Stimulated activated CD8-positive, alpha-beta memory T cell treated with anti-CD3 and anti-CD28 coated beads, Interleukin-15, amount 100 ng/mL, for 48 hours (primary cell): ENCODE data around the gene TUBB4A.

ENCODE experiments used
- DNase-seq, 2 donors: peaks; one replicate each; pipeline ENCODE4 v3.0.0-alpha.2; 2020; ENCODE audit warnings: low read depth in 2 of 2

The TUBB4A gene

DNA sequence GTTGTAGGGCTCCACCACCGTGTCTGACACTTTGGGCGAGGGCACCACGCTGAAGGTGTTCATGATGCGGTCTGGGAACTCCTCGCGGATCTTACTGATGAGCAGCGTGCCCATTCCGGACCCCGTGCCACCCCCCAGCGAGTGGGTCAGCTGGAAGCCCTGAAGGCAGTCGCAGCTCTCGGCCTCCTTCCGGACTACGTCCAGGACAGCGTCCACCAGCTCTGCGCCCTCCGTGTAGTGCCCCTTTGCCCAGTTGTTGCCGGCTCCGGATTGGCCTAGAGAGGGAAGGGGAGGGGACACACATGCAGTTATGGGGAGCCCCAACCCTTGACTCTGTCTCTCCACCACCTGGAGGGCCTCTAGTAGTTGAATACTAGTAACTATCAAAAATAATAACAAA is 6.2 kb downstream of the TUBB4A start:
- no peak for DNase-seq

DNA sequence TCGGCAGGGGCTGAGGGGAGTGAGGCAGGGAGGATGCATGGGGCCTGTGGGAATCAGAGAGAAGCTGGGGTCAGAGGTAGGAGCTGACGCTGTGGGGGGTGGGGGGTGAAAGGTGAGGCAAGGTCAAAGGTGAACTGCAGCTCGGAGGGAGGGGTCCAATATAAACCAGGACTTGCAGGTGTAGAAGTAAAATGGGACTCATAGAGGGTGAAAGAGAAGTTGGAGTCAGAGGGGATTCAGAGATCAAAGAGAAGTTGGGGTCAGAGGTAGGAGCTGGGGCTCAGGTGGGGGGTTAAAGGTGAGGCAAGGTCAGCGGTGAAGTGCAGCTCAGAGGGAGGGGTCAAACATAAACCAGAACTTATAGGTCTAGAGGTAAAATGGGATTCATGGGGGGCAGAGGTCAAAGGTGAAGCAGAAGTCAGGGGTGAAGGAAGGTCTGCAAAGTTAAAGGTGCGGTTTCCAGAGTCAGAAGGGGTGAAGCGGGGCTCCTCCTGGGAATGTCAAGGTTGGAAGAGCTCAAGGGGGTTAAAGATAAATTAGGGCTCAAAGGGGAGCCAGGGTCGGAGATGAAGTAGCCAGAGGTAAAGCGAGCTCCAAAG is 7.6 kb downstream of the TUBB4A start:
- DNase-seq, result no peak

DNA sequence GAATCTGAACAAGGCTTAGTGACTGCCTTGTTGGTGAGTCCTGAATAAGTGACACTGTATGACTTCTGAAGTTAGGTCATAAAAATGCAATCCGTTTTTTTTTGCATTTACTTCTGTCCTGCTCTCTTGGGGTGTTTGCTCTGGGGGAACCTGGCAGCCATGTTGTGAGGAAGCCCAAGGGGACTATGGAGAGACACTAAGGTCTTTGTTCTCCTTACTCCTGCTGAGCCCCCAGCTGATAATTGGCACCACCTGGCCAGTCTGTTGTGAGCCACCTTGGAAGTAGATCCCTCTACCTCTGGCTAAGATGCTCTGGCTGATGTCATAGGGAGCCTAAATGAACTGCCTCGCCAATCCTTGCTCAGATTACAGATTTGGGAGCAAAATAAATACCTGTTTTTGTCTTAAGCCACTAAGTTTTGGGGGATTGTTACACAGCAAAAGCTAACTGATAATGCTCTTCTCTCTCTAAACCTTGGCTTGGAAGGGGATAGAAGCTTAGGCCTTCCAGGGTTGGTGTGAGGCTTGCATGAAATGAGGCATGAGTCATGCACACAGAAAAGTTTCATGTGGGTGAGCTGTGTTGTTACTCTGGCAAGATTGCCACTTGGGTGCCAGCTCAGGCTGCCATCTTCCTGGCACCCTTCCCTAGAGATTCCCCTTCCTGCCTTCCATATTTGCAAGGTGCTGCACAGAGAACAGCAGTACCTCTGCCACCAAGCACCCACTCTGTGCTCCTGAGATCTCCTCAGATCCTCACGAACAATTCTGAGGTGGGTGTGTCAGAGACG is 10.1 kb downstream of the TUBB4A start:
- no peak for DNase-seq

DNA sequence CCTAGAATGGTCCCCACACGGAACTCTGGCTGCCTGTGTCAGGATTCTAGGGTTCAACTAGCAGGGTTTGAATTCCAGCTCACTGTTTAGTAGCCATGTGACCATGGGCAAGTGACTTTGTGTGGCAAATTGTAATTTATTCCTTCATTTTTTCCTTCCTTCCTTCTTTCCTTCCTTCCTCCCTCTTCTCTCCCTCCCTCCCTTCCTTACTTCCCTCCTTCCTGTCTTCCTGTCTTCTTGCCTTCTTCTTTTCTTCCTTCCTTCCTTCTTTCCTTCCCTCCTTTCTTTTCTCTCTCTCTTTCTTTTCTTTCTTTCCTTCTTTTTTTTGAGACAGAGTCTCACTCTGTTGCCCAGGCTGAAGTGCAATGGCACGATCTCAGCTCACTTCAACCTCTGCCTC is 12.0 kb downstream of the TUBB4A start:
- no peak for DNase-seq

DNA sequence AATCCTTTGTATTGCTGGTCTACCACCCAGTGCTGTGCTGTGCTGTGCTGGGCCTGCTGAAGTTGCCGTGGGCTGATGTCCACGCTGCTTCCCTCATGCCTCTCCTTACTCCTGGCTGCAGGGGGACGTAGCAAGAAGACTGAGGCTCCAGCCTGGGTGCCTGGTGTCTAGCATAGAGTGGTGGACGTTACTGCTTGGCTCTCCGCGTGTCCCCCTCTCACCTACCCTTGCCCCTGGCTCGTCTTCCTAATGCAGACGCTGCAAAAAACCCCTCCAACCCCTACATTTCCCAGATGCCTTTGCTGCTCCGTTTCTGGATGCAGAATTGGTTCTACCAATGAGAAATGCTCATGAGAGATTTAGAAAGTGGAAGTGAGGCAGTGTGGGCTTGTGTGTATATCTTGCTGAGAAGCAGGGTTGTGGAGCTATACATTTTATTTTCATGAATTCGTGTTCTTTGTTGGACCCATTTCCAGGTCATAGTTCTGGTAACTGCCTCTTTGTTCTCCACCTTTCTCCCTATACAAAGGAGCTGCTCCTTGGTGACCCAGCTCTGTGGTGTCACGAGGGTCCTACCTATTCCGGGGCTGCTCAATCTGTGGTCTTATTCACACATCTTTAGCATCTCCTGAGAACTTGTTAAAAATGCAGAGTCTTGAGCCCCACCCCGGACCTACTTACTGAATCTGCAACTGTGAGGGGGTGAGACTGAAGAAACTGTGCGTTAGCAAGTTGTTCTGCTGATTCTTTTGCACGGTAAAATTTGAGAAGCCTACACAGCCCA is 12.6 kb downstream of the TUBB4A start:
- DNase-seq, result no peak

DNA sequence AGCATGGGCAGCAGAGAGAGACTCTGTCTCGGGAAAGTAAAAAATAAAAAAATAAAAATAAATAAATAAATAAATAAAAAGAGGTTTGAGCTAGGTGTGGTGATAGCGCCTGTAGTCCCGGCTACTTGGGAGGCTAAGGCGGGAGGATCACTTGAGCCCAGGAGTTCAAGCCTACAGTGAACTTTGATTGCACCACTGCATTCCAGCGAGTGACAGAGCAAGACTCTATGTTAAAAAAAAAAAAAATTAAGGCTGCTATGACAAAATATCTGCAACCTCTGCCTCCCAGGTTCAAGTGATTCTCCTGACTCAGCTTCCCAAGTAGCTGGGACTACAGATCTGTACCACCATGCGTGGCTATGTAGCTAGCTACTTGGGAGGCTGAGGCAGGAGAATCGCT is 17.3 kb downstream of the TUBB4A start:
- DNase-seq, result no peak

DNA sequence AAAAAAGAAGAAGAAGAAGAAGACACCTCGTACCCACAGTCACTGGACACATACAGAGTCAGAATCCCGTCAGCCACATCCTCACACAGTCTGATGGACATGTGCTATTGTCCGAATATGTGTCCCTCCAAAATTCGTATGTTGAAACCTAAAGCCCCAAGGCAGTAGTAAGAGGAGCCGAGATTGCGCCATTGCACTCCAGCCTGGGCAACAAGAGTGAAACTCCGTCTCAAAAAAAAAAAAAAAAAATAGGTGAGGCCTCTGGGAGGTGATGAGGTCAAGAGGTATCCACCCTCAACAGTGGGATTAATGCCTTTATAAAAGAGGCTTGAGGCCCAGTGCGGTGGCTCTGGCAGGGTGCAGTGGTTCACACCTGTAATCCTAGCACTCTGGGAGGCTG is 17.9 kb downstream of the TUBB4A start:
- DNase-seq, result no peak

DNA sequence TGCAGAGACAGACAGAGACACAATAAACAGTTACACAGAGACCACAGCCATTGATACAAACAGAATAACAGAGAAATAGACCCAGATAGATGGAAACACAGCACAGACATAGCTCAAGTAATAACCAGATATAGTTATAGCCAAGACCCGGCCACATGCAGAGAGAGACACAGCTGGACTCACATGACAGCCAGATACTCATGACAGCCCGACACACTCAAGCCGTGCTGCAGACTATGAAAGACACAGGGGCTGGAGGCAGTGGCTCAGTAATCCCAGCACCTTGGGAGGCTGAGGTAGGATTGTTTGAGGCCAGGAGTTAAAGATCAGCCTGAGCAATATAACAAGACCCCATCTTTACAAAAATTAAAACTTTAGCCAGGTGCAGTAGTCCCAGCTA is 18.9 kb downstream of the TUBB4A start:
- no peak for DNase-seq

DNA sequence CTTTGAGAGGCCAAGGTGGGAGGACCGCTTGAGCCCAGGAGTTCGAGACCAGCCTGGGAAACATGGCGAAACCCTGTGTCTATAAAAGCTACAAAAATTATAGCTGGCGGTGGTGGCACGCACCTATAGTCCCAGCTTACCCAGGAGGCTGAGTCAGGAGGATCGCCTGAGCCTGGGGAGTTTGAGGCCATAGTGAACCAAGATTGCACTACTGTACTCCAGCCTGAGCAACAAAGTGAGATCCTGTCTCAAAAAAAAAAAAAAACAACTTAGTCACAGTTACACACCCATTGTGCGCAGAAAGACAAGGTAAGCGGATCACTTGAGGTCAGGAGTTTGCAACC is 19.8 kb downstream of the TUBB4A start:
- no peak for DNase-seq

DNA sequence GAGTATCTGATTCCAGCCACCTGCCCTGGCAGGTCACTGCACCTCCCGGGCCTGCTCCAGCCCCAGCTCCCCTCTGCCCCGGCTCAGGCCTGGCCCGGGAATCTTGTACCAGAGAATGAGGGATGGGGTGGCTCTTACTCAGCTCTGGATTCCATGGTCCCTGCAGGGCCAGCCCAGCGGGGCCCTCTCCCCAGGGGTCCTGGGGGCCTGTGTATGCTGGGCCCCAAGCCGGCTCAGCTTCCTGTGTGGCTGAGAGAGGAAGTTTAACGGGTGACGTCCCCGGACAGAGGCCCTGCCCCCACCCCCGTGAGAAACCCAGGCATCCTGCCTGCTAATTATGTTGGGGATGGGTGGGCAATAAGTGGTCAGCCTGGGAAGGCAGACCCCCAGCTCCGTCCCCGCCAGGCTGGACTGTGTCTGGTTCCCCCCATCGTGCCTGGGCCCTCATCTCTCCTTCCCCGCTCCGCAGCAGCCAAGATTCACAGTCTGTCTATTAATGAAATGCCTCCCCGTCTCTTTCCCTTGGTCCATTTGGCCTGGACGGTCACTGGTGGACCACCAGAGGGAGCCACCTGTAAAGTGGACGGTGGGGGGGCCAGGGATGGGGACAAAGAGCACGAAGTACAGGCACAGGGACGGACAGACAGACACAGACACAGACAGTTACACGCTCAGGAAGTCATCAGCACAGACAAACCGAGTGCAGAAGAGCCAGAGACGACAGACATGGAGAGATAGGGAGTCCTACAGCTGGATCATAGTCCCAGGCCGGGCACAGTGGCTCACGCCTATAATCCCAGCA is 20.4 kb downstream of the TUBB4A start, which contains the start of gene DENND1C:
DENND1C (minus strand) TSS at position 247 of the 802 bp plus-strand sequence; CDS start at position 155, 92 bp downstream.
- peak; percentile 53 to 54 for DNase-seq

DNA sequence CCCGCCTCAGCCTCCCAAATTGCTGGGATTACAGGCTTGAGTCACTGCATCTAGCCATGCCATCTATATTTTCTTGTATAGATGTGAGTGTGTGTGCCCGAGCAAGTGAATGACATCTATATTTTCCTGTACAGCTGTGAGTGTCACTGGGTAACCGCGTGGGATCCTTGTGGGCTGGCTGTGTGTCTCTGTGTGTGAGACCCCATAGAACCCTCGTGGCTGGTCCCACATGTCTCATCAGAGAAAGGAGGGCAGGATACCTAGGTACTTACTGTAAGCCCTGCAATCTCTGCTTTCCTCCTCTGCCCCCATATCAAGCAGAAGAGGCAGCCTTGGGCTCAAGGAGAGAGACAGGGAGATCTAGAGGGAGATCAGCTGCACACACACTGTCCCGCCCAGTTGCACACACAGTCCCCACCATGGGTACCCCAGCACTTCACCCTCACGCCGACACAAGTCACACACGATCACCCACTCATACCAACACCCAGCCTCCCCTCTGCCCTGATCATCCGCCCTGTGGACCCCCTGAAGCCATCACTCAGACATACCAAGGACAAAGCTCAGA is 21.2 kb downstream of the TUBB4A start:
- no peak for DNase-seq

DNA sequence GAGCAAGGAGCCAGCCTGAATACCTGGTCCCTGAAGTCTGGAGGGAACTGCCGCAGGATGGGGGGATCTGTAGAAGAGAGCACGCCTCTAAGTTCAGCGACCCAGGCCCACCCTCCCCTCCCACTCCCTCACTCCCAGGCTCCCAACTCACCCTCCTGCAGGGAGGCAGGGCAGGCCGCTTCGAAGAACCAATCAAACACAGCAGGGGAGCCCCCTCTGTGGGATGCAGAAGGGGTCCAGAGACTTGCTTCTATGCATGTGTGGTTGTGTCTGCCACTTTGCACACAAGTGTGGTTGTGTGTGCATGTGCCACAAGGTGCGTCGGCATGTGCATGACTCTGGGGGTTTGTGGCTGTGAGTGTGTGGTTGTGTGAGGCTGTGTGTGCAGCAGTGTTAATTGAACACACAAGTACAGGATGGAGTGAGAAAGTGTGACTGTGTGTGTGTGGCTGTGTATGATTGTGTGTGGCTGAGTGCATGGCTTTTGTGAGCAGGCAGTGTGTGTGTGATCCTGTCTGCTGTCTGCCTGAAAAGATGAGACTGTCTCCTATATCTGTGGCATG is 22.2 kb downstream of the TUBB4A start:
- no peak for DNase-seq

DNA sequence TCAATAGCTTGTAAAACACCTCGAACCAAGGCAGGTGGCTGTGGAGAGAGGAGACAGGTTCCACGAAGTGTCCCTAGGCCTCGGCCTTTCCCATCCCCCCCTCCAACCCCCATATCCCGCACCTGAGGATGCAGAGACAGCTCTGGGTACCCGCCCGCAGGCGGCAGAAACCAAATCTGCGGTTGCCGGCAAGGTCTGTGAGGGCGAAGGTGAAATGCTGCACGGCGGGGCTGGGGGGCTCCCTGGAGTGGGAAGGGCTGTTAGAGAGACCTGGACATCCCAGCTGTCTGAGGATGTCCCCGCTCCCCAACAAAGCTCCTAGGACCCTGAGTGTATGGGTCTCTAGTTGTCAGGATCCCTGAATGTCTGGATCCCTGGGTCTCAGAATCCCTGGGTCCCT is 23.3 kb downstream of the TUBB4A start:
- no peak for DNase-seq

DNA sequence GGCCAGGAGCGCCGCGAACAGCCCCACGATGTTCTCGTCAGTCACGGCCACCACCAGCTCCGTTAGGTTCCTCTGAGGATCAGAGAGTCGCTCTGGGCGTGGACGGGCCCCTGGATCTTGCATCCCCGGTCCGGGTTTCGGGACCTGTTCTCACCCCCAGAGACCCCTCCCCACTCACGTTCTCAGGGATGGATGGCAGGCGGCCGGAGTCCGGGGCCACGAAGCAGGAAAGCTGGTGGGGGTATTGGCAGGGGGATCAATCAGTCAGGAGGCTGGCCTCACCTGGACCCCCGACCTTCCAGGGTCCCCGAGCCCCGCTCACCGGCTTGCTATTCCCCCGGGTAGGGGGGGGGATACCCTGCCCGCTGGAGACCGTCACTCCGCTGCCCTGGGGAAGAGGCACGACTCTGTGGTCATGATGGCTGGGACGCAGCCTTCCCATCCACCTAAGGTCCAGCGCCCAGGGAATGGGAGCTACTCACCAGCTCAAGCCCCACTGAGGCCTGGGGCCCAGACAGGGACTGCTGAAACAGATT is 25.1 kb downstream of the TUBB4A start:
- no peak for DNase-seq

DNA sequence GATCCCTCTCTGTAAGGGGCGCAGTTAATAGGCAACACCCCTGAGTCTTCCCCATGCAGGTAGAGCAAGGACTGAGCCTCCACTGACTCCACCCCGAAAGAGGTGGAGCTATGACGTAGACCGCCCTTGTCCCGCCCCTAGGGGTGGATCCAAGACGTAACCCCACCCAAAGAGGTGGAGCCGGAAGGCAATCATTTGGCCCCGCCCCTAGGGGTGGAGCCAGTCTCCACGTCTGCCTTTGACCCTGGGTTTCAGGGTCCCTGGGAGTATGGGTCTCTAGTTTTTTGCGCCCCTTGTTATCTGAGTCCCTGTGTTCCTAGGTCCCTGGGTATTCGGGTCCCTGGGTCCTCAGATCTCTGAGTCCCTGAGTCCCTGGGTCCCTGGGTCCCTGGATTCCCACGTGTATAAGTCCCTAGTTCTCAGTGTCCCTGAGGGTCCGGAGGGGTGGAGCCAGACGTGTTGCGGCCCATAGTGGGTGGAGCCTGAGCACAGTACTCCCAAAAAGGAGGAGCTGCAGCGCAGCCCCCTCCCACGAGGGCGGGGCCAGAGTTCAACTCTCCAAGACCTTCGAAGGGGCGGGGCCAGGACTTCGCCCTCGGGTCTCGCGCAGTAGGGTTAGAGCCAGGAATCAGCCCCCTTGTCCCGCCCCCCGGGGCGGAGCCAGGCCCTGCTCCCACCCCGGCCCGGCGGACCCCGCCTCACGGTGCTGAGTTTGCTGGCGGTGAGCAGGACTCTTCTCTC is 25.8 kb downstream of the TUBB4A start:
- peak; percentile 38 to 55 for DNase-seq

DNA sequence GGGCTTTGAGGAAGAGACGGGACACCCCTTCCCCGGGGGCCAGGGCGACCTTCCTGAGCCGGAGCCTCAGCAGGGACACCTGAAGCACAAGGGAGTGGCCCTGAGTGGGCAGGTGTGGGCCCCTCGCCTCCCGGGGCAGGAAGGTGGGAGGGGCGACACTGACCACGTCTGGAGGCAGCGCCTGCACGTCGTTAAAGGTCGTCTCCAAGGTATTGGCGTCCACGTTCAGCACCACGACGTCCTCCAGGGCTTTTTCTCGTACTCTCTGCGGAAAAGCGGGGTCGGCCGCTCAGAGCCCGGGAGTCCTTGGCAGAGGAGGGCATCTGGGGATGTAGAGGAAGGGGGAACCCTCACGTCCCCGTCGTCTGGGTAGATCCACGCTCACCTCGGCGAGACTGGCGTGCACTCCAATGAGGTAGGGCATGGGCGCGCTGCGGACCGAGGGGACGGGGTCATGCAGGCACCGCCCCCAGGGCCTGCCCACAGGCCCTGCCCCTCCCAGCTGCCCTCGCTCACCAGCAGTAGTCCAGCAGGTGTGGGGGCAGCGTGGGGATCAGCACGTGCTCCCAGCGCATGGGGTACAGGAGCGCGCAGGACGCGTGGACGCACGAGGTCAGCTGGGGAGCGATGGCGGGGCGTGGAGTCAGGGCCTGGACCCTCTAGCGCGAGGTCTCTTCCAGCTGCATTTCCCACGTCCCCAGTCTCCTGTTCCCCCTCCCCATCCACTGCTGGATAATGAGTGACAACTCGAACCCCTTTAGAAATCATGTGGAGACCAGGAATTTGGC is 26.6 kb downstream of the TUBB4A start:
- no peak for DNase-seq

DNA sequence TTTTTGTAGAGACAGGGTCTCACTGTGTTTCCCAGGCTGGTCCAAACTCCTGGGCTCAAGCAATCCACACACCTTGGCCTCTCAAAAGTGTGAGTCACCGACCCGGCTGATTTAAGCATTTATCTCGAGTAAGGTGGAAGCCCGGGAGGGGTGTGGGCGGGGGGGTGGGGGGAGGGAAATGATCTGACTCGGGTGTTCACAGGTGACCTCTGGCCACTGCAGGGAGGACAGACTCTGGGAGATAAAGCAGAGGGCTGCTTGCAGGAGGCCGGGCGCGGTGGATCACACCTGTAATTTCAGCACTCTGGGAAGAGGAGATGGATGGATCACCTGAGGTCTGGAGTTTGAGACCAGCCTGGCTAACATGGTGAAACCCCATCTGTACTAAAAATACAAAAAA is 28.5 kb downstream of the TUBB4A start:
- DNase-seq, result no peak

DNA sequence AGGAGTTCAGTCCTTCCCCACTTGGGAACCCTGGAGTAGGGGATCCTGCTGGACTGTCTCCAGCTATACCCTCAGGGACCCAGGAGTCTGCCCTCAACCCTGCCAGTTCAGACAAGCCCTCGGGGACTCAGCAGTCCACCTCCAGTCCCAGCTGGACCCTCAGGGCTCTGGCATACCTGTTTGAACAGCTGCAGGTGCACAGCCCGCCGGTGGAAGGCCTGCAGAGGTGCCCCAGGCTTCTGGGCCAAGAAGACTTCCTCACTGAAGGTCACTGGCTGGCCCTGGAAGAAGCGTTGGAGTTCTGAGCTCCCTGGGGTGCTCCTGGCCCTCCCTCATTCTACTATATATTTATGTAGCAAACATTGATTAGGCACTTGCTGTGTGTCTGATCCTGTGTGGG is 29.4 kb downstream of the TUBB4A start:
- no peak for DNase-seq

DNA sequence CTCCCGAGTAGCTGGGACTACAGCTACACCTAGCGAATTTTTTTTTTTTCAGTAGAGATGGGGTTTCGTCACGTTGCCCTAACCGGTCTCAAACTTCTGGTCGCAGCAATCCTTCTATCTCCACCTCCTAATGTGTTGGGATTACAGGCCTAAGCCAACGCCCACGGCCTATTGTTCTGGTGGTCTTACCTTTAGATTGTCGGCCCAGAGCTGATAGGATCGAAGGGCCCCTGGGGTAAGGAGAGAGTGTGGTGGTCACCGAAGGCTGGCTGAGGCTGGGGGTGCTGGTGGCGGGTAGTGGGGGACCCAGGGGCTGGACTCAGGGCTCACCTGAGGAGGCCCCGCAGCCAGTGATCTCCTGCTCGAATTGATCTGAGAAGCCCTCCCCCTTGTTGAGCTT is 31.0 kb downstream of the TUBB4A start:
- DNase-seq, result no peak

DNA sequence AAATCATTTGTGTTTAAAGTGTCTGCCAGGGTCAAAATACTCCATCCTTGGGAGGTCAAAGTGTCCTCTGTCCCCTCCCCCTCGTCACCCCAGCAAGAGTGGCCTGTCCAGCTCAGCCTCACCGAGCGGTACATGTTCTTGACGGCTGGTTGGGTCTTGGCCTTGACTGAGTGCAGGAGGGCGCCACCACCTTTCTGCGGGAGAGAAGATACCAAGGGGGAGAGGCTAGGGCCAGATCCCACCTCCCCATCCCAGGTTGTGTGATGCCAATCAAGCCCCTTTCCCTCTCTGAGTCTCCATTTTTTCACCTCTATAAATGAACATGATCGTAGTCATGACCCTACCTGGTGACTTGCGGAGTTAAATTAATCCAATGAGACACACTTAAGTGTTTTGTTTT is 31.9 kb downstream of the TUBB4A start:
- no peak for DNase-seq
